Endothelial cell (in vitro differentiated cells): ENCODE measurements around the gene RP9. TPM values are rescaled to one million over a fixed set of nuclear protein-coding genes. Genes with fewer than 3 reads are reported as not detected.

Experiments used
- DNase-seq: peaks from one replicate; pipeline ENCODE4 v3.0.0; 2021; ENCODE audit warnings: low spot score
- H3K27ac Mint-ChIP-seq: one replicate; pipeline ENCODE4 v1.8.0; 2021; ENCODE audit warnings: mixed read lengths, inconsistent platforms; ENCODE audit not compliant: unreplicated experiment
- H3K27me3 Mint-ChIP-seq: one replicate; pipeline ENCODE4 v1.8.0; 2021; ENCODE audit warnings: mild to moderate bottlenecking, moderate library complexity, mixed read lengths, inconsistent platforms; ENCODE audit not compliant: unreplicated experiment
- H3K36me3 Mint-ChIP-seq: one replicate; pipeline ENCODE4 v1.8.0; 2021; ENCODE audit warnings: mild to moderate bottlenecking, low read depth, mixed read lengths, inconsistent platforms; ENCODE audit not compliant: unreplicated experiment
- H3K4me1 Mint-ChIP-seq: one replicate; pipeline ENCODE4 v1.8.0; 2021; ENCODE audit warnings: mild to moderate bottlenecking, mixed read lengths, inconsistent platforms; ENCODE audit not compliant: unreplicated experiment
- H3K4me3 Mint-ChIP-seq: one replicate; pipeline ENCODE4 v1.8.0; 2021; ENCODE audit warnings: mild to moderate bottlenecking, mixed read lengths, inconsistent platforms; ENCODE audit not compliant: unreplicated experiment
- H3K9me3 Mint-ChIP-seq: one replicate; pipeline ENCODE4 v1.8.0; 2021; ENCODE audit warnings: mixed read lengths, inconsistent platforms; ENCODE audit not compliant: unreplicated experiment
- total RNA-seq: library from RNA; stranded (reverse); fragmentation: NEBNext Ultra II Directional; extraction: Animal tissue kit (Norgen Biotek cat#: 25700); gene quantifications from one replicate; pipeline ENCODE4 v1.2.1, GENCODE V29; 2021; ENCODE audit not compliant: unreplicated experiment
- TF ChIP-seq, protein P1 (sequence below): fragments of 200-600 bp; sonication (generic); IDR thresholded peaks from one replicate; pipeline ENCODE4 v1.5.0; 2021; ENCODE audit warnings: antibody characterized with exemption; ENCODE audit not compliant: unreplicated experiment

Gene RP9
- total RNA-seq, 1 donor from 2014 or later: 25.4 TPM

DNA sequence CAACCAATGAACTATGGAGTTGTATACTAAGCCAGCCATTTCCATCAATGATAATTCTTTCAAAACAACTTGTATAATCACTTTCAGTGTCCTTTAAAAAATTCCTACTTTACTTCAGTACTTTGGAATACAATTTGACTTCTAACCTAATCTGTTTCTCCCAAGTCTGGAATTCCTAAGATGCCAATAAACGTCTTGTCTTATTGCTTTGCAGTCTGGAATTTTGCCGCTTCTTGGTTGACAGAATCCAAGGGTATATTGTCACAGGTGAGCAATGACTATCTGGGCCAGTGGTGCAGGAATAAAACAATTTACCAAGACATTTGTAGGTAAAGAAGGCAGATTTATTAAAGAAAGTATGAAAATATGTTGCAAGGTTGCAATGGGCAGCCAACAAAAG is 21.8 kb downstream of the RP9 start:
- H3K4me3 Mint-ChIP-seq: no peak overlapping the region
- no peaks in the 10 kb centered on the region for H3K27me3 Mint-ChIP-seq
- peaks cover under 1% of the 10 kb centered on the region for H3K36me3 Mint-ChIP-seq
- H3K4me1 Mint-ChIP-seq: no peaks in the 10 kb centered on the region
- no peak for DNase-seq
- no peak overlapping the region for H3K27ac Mint-ChIP-seq
- no peaks in the 10 kb centered on the region for H3K9me3 Mint-ChIP-seq
- TF ChIP-seq, protein P1, sequence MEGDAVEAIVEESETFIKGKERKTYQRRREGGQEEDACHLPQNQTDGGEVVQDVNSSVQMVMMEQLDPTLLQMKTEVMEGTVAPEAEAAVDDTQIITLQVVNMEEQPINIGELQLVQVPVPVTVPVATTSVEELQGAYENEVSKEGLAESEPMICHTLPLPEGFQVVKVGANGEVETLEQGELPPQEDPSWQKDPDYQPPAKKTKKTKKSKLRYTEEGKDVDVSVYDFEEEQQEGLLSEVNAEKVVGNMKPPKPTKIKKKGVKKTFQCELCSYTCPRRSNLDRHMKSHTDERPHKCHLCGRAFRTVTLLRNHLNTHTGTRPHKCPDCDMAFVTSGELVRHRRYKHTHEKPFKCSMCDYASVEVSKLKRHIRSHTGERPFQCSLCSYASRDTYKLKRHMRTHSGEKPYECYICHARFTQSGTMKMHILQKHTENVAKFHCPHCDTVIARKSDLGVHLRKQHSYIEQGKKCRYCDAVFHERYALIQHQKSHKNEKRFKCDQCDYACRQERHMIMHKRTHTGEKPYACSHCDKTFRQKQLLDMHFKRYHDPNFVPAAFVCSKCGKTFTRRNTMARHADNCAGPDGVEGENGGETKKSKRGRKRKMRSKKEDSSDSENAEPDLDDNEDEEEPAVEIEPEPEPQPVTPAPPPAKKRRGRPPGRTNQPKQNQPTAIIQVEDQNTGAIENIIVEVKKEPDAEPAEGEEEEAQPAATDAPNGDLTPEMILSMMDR: no peak

DNA sequence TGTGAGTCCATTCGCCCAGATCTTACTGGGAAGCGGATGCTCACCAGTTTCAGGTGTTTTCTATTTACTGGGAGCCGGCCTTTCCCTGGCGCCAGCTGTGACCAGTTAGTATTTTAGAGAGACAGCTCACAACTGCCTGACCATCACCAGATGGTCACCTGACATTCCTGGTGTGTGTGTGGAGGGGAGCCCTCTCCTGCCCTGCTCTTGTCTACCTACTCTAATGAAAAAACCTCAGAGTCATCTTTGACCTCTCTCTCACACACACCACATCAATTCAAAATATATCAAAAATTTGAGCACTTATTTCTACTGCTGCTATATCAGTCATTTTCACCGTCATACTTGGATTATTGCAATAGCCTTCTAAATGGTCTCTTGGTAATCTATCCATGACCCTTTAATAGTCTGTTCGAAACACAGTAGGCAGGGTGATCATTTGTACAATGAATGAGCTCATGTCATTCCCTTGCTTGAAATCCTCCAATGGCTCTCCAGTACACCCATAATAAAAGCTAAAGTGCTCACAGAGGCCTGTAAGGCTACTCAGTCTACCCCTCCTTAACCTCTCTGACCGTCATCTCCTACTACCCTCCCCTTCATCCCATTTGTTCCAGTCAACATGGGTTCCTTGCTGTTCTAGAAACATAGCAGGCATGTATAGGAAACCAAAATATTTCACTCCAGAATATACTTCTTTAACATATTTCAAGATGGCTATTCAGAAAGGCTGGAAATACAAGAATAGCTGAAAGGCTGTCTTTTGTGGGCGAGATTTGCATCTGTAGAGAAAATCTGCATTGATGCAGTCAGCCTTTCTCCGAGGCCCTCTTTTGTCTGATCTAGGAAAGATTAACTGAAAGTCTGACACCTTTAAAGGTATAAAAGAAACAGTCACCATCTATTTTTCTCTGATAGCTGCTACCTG is 29.2 kb downstream of the RP9 start:
- no peak for DNase-seq
- TF ChIP-seq, protein P1: no peak
- no peaks in the 10 kb centered on the region for H3K36me3 Mint-ChIP-seq
- no peaks in the 10 kb centered on the region for H3K9me3 Mint-ChIP-seq
- H3K4me1 Mint-ChIP-seq: no peaks in the 10 kb centered on the region
- H3K4me3 Mint-ChIP-seq: no peak overlapping the region
- no peak overlapping the region for H3K27ac Mint-ChIP-seq
- no peaks in the 10 kb centered on the region for H3K27me3 Mint-ChIP-seq

DNA sequence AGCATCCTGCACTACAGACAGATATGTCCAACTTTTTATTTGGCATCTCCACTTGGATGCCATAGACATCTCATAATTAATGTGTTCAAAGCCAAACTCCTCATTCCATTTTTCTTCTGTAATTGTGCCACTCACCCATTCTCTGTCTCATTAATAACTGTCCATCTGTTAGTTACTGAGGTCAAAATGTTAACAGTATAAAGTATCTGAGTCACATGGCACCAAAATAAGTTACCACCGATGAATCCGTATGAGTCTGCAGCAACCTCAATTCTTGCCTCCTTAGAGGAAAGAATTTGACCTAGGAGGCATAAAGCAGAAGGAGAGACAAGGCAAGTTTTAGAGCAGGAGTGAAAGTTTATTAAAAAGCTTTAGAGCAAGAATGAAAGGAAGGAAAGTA is 30.1 kb downstream of the RP9 start:
- H3K9me3 Mint-ChIP-seq: no peaks in the 10 kb centered on the region
- H3K27ac Mint-ChIP-seq: no peak overlapping the region
- TF ChIP-seq, protein P1: no peak
- no peak for DNase-seq
- H3K36me3 Mint-ChIP-seq: no peaks in the 10 kb centered on the region
- H3K4me3 Mint-ChIP-seq: no peak overlapping the region
- H3K27me3 Mint-ChIP-seq: no peaks in the 10 kb centered on the region
- H3K4me1 Mint-ChIP-seq: no peaks in the 10 kb centered on the region

DNA sequence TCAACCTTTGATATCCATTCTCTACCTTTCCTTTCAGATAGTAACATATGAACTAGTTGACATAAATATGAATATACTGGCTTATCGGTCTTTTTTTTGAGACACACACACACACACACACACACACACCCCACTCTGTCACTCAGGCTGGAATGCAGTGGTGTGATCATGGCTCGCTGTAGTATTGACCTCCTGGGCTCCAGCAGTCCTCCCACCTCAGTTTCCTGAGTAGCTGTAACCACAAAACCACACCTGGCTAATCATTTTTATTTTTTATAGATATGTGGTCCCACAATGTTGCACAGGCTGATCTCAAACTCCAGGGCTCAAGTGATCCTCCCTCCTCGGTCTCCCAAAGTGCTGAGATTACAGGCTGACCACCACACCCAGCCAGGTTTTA is 32.5 kb downstream of the RP9 start:
- TF ChIP-seq, protein P1: no peak

DNA sequence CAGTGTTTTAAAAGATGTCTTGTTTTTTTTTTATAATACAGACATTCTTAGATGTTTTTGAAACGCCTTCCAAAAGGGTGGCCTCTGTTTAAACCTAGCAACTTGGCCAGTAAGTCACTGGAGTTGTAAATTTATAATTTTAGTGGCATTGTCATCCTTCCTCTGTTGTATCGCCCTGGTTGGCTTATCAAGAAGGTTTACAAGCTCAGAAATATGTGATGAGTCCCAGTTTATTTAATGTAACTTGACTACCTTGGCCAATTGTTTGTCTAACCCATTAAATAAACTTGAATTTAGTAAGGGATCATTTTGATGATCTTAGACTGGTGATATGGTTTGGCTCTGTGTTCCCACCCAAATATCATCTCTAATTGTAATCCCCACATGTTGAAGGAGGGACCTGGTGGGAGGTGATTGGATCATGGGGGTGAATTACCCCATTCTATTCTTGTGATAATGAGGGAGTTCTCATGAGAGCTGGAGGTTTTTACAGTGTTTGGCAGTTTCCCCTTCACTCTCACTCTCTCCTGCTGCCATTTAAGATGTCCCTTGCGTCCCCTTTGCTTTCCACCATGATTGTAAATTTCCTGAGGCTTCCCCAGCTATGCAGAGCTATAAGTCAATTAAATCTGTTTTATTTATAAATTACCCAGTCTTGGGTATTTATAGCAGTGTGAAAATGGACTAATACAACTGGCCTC is 33.2 kb downstream of the RP9 start:
- DNase-seq: no peak
- Mint-ChIP-seq H3K4me3 (no peak overlapping the region), H3K27ac (no peak overlapping the region), H3K9me3 (no peaks in the 10 kb centered on the region), H3K4me1 (no peaks in the 10 kb centered on the region), H3K27me3 (no peaks in the 10 kb centered on the region), H3K36me3 (no peaks in the 10 kb centered on the region)
- TF ChIP-seq, protein P1: no peak

More for the DNA sequence above, 32.5 kb downstream of the RP9 start:
- H3K4me3 Mint-ChIP-seq: no peak overlapping the region
- no peaks in the 10 kb centered on the region for H3K9me3 Mint-ChIP-seq
- H3K27ac Mint-ChIP-seq: no peak overlapping the region
- H3K27me3 Mint-ChIP-seq: no peaks in the 10 kb centered on the region
- H3K36me3 Mint-ChIP-seq: no peaks in the 10 kb centered on the region
- H3K4me1 Mint-ChIP-seq: no peaks in the 10 kb centered on the region
- DNase-seq: no peak
